HG03342 (cell line): ENCODE data around the gene CEMIP.

ENCODE experiments used
- ATAC-seq: cut with Tn5 transposase; IDR thresholded peaks from one replicate; pipeline ENCODE4 v1.9.1; 2021; ENCODE audit warnings: mild to moderate bottlenecking, moderate library complexity; ENCODE audit not compliant: unreplicated experiment

CEMIP gene

GRCh38 chr15:80778964-80779657 is at the start of gene CEMIP:
Gene CEMIP (plus strand): TSS chr15:80779370. CDS start chr15:80873880, 94,510 bp downstream.
- ATAC-seq, result no peak

- no peak for ATAC-seq
These were observed 48.8 kb upstream of the CEMIP start for GRCh38 chr15:80730387-80730786.

- ATAC-seq, result no peak
These were observed 48.2 kb upstream of the CEMIP start for GRCh38 chr15:80730926-80731325.

- ATAC-seq, result no peak
These were observed 47.0 kb upstream of the CEMIP start for GRCh38 chr15:80732167-80732566.

- ATAC-seq, result no peak
These were observed 46.4 kb upstream of the CEMIP start for GRCh38 chr15:80732818-80733217.

GRCh38 chr15:80733460-80733859 is 45.7 kb upstream of the CEMIP start:
- no peak for ATAC-seq

- no peak for ATAC-seq
These were observed 43.8 kb upstream of the CEMIP start for GRCh38 chr15:80735344-80735743.

- ATAC-seq, result no peak
These were observed 42.6 kb upstream of the CEMIP start for GRCh38 chr15:80736560-80736959.

- ATAC-seq, result no peak
These were observed 39.3 kb upstream of the CEMIP start for GRCh38 chr15:80739919-80740318.

GRCh38 chr15:80742081-80742480 is 37.1 kb upstream of the CEMIP start:
- no peak for ATAC-seq

- ATAC-seq, result no peak
These were observed 35.9 kb upstream of the CEMIP start for GRCh38 chr15:80743189-80743833.

GRCh38 chr15:80744415-80744814 is 34.8 kb upstream of the CEMIP start:
- ATAC-seq, result no peak

- no peak for ATAC-seq
These were observed 34.3 kb upstream of the CEMIP start for GRCh38 chr15:80744826-80745225.

GRCh38 chr15:80745888-80746287 is 33.3 kb upstream of the CEMIP start:
- ATAC-seq, result no peak

- ATAC-seq, result no peak
These were observed 31.7 kb upstream of the CEMIP start for GRCh38 chr15:80747317-80748053.

- ATAC-seq, result no peak
These were observed 29.6 kb upstream of the CEMIP start for GRCh38 chr15:80749589-80749988.

- no peak for ATAC-seq
These were observed 28.6 kb upstream of the CEMIP start for GRCh38 chr15:80750575-80750974.

GRCh38 chr15:80752204-80752603 is 27.0 kb upstream of the CEMIP start:
- no peak for ATAC-seq

- ATAC-seq, result no peak
These were observed 26.0 kb upstream of the CEMIP start for GRCh38 chr15:80753161-80753560.

- no peak for ATAC-seq
These were observed 25.2 kb upstream of the CEMIP start for GRCh38 chr15:80754014-80754413.

GRCh38 chr15:80755885-80756284 is 23.3 kb upstream of the CEMIP start:
- no peak for ATAC-seq
